Parathyroid adenoma (tissue), 2 donors: ENCODE data around the gene CRYBG1.

Source experiments
- H2AFZ ChIP-seq: fragments of 300-600 bp; sonication (generic); one replicate; pipeline ENCODE4 v1.7.0; 2017; ENCODE audit warnings: antibody characterized with exemption, mild to moderate bottlenecking
- H3K27ac ChIP-seq: fragments of 300-600 bp; sonication (generic); one replicate; pipeline ENCODE4 v1.7.0; 2017
- H3K27me3 ChIP-seq: fragments of 300-600 bp; sonication (generic); one replicate; pipeline ENCODE4 v1.7.0; 2017; ENCODE audit warnings: low read length; ENCODE audit not compliant: control insufficient read depth, insufficient read depth
- H3K36me3 ChIP-seq: fragments of 300-600 bp; sonication (generic); one replicate; pipeline ENCODE4 v1.7.0; 2017; ENCODE audit warnings: low read length; ENCODE audit not compliant: control insufficient read depth, insufficient read depth
- H3K4me1 ChIP-seq: fragments of 300-600 bp; sonication (generic); one replicate; pipeline ENCODE4 v1.7.0; 2017; ENCODE audit warnings: control low read depth
- H3K4me2 ChIP-seq: fragments of 300-600 bp; sonication (generic); one replicate; pipeline ENCODE4 v1.7.0; 2017; ENCODE audit warnings: low read length
- H3K4me3 ChIP-seq: fragments of 300-600 bp; sonication (generic); one replicate; pipeline ENCODE4 v1.7.0; 2017; ENCODE audit warnings: low read depth, low read length
- H3K79me2 ChIP-seq: fragments of 300-600 bp; sonication (generic); one replicate; pipeline ENCODE4 v1.7.0; 2017; ENCODE audit warnings: control low read depth
- H3K9ac ChIP-seq: fragments of 300-600 bp; sonication (generic); one replicate; pipeline ENCODE4 v1.7.0; 2017; ENCODE audit warnings: mild to moderate bottlenecking
- H3K9me3 ChIP-seq: fragments of 300-600 bp; sonication (generic); one replicate; pipeline ENCODE4 v1.7.0; 2017; ENCODE audit warnings: low read length; ENCODE audit not compliant: control insufficient read depth
- TF ChIP-seq, protein P1 (sequence below): fragments of 300-600 bp; sonication (generic); IDR thresholded peaks from one replicate; pipeline ENCODE4 v1.7.0; 2017; ENCODE audit warnings: antibody characterized with exemption, mild to moderate bottlenecking
- donor health status: primary hyperparathyroidism.

The CRYBG1 gene

DNA sequence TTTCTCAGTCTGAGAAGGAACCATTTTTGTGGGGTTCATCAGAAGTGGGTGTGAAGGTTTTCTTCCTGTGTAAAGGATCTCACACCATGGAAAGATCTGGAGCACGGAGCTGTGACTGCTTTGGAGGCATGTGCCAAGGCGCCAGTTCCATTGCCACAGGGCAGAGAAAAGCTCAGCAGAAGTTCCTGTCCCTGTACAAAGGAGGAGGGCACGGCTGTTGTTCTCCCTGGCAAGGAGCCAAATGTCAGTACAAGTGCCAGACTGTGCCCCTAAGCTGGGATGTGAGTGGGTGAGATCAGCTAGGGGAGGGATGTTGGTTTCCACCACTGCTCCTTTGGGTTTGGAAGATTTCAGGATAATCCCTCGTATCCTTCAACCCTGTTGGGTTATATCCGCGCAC lies 117.3 kb downstream of the CRYBG1 start:
- Histone ChIP-seq H3K9ac (no peak overlapping the region), H3K9me3 (no peaks in the 10 kb centered on the region), H3K79me2 (no peaks in the 10 kb centered on the region), H3K27ac (no peak overlapping the region), H3K4me2 (no peak overlapping the region), H3K36me3 (no peaks in the 10 kb centered on the region), H3K4me3 (no peak overlapping the region), H2AFZ (no peak overlapping the region), H3K27me3 (no peaks in the 10 kb centered on the region), H3K4me1 (no peaks in the 10 kb centered on the region)
- TF ChIP-seq, protein P1, sequence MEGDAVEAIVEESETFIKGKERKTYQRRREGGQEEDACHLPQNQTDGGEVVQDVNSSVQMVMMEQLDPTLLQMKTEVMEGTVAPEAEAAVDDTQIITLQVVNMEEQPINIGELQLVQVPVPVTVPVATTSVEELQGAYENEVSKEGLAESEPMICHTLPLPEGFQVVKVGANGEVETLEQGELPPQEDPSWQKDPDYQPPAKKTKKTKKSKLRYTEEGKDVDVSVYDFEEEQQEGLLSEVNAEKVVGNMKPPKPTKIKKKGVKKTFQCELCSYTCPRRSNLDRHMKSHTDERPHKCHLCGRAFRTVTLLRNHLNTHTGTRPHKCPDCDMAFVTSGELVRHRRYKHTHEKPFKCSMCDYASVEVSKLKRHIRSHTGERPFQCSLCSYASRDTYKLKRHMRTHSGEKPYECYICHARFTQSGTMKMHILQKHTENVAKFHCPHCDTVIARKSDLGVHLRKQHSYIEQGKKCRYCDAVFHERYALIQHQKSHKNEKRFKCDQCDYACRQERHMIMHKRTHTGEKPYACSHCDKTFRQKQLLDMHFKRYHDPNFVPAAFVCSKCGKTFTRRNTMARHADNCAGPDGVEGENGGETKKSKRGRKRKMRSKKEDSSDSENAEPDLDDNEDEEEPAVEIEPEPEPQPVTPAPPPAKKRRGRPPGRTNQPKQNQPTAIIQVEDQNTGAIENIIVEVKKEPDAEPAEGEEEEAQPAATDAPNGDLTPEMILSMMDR, result no peak

DNA sequence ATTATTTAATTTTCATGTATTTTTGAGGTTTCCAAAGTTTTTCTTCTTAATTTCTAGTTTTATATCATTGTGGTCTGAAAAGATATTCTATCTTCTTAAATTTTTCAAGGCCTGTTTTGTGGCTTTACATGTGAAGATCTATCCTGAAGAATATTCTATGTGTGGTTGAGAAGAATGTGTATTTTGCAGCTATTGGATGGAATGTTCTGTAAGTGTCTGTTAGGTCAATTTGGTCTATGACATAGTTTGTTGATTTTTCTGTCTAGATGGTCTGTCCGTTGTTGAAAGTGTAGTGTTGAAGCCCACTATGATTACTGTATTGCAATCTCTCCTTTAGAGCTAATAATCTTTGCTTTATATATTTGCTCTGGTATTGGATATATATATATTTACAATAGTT lies 125.7 kb downstream of the CRYBG1 start:
- Histone ChIP-seq H3K4me1 (no peaks in the 10 kb centered on the region), H3K36me3 (no peaks in the 10 kb centered on the region), H3K9ac (no peak overlapping the region), H3K4me2 (no peak overlapping the region), H3K9me3 (no peaks in the 10 kb centered on the region), H3K4me3 (no peak overlapping the region), H3K27me3 (no peaks in the 10 kb centered on the region), H3K79me2 (no peaks in the 10 kb centered on the region), H2AFZ (no peak overlapping the region), H3K27ac (no peak overlapping the region)
- TF ChIP-seq, protein P1, result no peak

DNA sequence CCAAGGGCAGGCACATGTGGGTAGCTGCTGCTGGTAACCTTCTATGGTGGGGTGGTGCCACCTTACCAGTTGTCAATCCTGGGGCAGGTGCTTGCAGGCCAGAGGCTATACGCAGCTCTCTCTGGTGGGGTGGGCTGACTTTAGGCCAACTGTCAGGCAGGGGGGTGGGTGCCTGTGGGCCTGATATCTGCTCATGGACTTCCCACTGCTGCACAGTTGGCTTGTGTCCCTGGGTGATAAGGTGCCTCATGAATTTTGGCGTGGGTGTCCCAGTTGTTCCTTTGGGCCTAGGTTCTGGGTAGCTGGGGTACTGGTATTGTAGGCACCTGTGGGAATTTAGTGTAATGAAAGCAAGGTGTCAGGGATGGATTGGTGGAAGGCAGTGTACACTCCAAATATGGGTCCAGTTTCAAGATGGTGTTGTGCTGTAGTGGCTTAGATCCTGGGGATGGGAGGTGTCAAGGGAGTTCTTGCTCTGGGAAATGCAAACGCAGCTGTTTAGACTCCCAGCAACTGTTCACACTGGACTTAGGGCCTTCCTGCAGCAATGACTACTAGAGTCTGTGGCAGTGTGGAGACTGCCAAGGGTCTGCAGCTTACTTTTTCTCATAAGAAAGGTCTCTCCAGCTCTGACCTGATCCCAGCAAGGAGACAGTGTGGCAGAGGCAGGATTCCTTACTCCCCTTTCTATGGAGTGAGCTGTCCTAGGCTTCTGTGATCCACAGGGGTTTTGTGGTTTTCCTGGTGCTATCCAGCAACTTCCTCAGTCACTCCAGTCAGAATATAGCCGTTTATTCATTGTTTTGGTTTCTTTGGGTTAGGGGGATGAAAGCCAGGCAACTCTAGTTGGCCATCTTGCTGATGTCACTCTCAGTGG lies 128.2 kb downstream of the CRYBG1 start:
- H3K9ac ChIP-seq, result no peak overlapping the region
- no peaks in the 10 kb centered on the region for H3K36me3 ChIP-seq
- no peak overlapping the region for H2AFZ ChIP-seq
- H3K4me3 ChIP-seq, result no peak overlapping the region
- no peaks in the 10 kb centered on the region for H3K79me2 ChIP-seq
- H3K4me2 ChIP-seq, result no peak overlapping the region
- H3K9me3 ChIP-seq, result no peaks in the 10 kb centered on the region
- no peak overlapping the region for H3K27ac ChIP-seq
- H3K4me1 ChIP-seq, result no peaks in the 10 kb centered on the region
- TF ChIP-seq, protein P1, result no peak
- H3K27me3 ChIP-seq, result no peaks in the 10 kb centered on the region

DNA sequence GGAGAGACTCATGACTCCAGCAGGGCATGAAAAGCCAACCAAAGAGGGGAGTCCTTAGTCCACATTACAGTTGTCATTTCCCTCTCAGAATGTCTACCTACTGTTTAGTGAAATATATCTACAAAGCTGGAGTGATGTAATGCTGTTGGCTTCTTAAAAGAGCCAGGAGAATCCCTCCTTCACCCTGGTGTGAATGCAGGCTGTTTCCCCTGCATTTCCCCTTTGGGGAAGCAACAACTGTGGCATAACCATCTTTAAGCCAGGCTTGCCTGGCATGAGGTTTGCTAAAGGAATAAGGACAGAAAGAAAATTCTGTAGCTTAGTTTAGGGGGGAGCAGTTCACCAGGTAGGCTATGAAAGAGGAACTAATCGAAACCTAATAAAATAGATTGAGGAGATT lies 129.5 kb downstream of the CRYBG1 start:
- Histone ChIP-seq H3K9ac (no peak overlapping the region), H3K4me2 (no peak overlapping the region), H3K79me2 (no peaks in the 10 kb centered on the region), H3K4me1 (no peaks in the 10 kb centered on the region), H3K27ac (no peak overlapping the region), H2AFZ (no peak overlapping the region), H3K36me3 (no peaks in the 10 kb centered on the region), H3K9me3 (no peaks in the 10 kb centered on the region), H3K27me3 (no peaks in the 10 kb centered on the region), H3K4me3 (no peak overlapping the region)
- TF ChIP-seq, protein P1, result no peak

DNA sequence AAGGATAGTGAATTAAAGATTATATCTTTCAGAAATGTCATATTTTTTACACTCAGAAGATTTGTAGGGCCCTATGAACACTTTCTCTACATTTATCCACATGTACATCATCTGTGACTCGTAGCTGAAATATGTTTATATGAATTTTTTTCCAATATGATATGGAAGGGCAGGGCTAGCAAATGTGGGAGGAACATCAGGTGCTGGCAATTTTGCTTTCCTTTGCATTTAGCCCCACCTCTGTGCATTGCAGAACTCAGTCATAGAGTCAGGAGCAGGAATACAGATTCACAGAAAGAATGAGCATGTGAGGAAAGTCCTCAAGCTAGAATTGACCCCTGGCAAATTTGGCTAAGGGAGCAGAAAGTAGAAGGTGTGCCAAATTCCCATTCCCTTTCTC lies 129.9 kb downstream of the CRYBG1 start:
- no peaks in the 10 kb centered on the region for H3K9me3 ChIP-seq
- no peaks in the 10 kb centered on the region for H3K4me1 ChIP-seq
- H2AFZ ChIP-seq, result no peak overlapping the region
- H3K27me3 ChIP-seq, result no peaks in the 10 kb centered on the region
- no peak overlapping the region for H3K4me2 ChIP-seq
- no peak overlapping the region for H3K27ac ChIP-seq
- H3K9ac ChIP-seq, result no peak overlapping the region
- no peaks in the 10 kb centered on the region for H3K79me2 ChIP-seq
- TF ChIP-seq, protein P1, result no peak
- H3K4me3 ChIP-seq, result no peak overlapping the region
- no peaks in the 10 kb centered on the region for H3K36me3 ChIP-seq
